HepG2 (cell line): Measurements from ENCODE around the gene RBP3. TPM values are rescaled to one million over a fixed set of nuclear protein-coding genes. Genes with fewer than 3 reads are reported as not detected.

Experiments used
- ATAC-seq: fragments of 200-7000 bp; cut with Tn5 transposase; 3 replicates; pipeline ENCODE4 v1.9.1; 2020; ENCODE audit warnings: mild to moderate bottlenecking, moderate library complexity
- BruUV-seq: library from RNA; stranded (reverse); fragments of 400-500 nt; replicated peaks from 2 replicates; lab custom pipeline; 2021; lab: Mats Ljungman, UMichigan
- CTCF ChIA-PET: fragments of 300-600 bp; formaldehyde crosslinking; extraction: SDS; loops from one replicate; lab custom pipeline; 2021; ENCODE audit warnings: low total read pairs, inconsistent platforms, low intra/inter-chr PET ratio; lab: Yijun Ruan, JAX
- POLR2A ChIA-PET: fragments of 350-600 bp; sonication (Branson Sonifier 250); formaldehyde crosslinking; loops from one replicate; lab custom pipeline; 2020; ENCODE audit warnings: antibody characterized with exemption, inconsistent platforms; lab: Yijun Ruan, JAX
- DNase-seq: peaks from one replicate; pipeline ENCODE4 v3.0.0-alpha.2; 2015; ENCODE audit warnings: low spot score
- FAIRE-seq: peaks from 3 replicates; lab custom pipeline; 2011; peaks lifted over from hg19 to GRCh38; lab: Jason Lieb, UNC
- H2AFZ ChIP-seq: one replicate; pipeline ENCODE4 v1.6.1; 2011; ENCODE audit warnings: low read length, inconsistent platforms
- H3K27ac ChIP-seq: fragments of 300-600 bp; 3 replicates; pipeline ENCODE4 v1.8.0; 2011; ENCODE audit warnings: mixed run types, mild to moderate bottlenecking, mixed read lengths, low read length, inconsistent platforms; ENCODE audit not compliant: insufficient read depth; ENCODE audit errors: extremely low read length
- H3K27me3 ChIP-seq, 2 experiments: fragments of 200-600 bp in 1 of 2; 2 replicates in 1 of 2; 3 replicates in 1 of 2; pipeline versions ENCODE4 v1.6.0 to v1.8.0; 2011; ENCODE audit warnings: low read length in 2 of 2, mild to moderate bottlenecking in 2 of 2, moderate library complexity in 2 of 2, inconsistent platforms in 1 of 2; ENCODE audit not compliant: insufficient read depth in 2 of 2, control insufficient read depth in 1 of 2
- H3K36me3 ChIP-seq, 2 experiments: fragments of 200-600 bp in 1 of 2; replicated peaks in 1 of 2; 2 replicates in 1 of 2; 3 replicates in 1 of 2; pipeline versions ENCODE4 v1.5.1 to v1.8.0; 2011; ENCODE audit warnings: low read length in 2 of 2, inconsistent platforms in 1 of 2; ENCODE audit not compliant: insufficient read depth in 2 of 2, control insufficient read depth in 1 of 2
- H3K4me1 ChIP-seq: 2 replicates; pipeline ENCODE4 v1.5.1; 2012; ENCODE audit warnings: low read length, inconsistent platforms; ENCODE audit not compliant: insufficient read depth
- H3K4me2 ChIP-seq: 2 replicates; pipeline ENCODE4 v1.6.0; 2011; ENCODE audit warnings: low read depth, low read length, inconsistent platforms
- H3K4me3 ChIP-seq, 3 experiments: fragments of 200-600 bp in 1 of 3; sonication (generic), shearing (Covaris generic) in 1 of 3; replicated peaks in 1 of 3; 2 replicates each; pipeline ENCODE4 v1.5.1; 2011 to 2016; ENCODE audit warnings: low read length in 3 of 3, inconsistent platforms in 2 of 3, low read depth in 2 of 3, mild to moderate bottlenecking in 2 of 3, control low read depth in 1 of 3, mixed read lengths in 1 of 3; ENCODE audit not compliant: insufficient read depth in 1 of 3
- H3K79me2 ChIP-seq: one replicate; pipeline ENCODE4 v1.6.1; 2011; ENCODE audit warnings: low read length, inconsistent platforms; ENCODE audit not compliant: insufficient read depth
- H3K9ac ChIP-seq: 2 replicates; pipeline ENCODE4 v1.6.0; 2011; ENCODE audit warnings: mild to moderate bottlenecking, low read depth, low read length, inconsistent platforms; ENCODE audit not compliant: insufficient read depth
- H3K9me3 ChIP-seq: 2 replicates; pipeline ENCODE4 v1.5.1; 2012; ENCODE audit warnings: mild to moderate bottlenecking, low read length
- H4K20me1 ChIP-seq: 2 replicates; pipeline ENCODE4 v1.6.0; 2011; ENCODE audit warnings: inconsistent platforms, mild to moderate bottlenecking, low read length, moderate library complexity; ENCODE audit not compliant: insufficient read depth
- AGO2 ChIP-seq: fragments of 200-400 bp; formaldehyde crosslinking; optimal IDR thresholded peaks from 2 replicates; pipeline ENCODE3; 2017; ENCODE audit warnings: mild to moderate bottlenecking, low read depth, low read length, moderate library complexity
- HNF4A ChIP-seq: sonication (generic); formaldehyde crosslinking; IDR thresholded peaks from 2 replicates; pipeline ENCODE4 v1.4.0; 2020; ENCODE audit warnings: missing genetic modification reagents
- KAT2B ChIP-seq: fragments of 150-350 bp; IDR thresholded peaks from 2 replicates; pipeline ENCODE4 v1.6.1; 2014; ENCODE audit warnings: low read depth, low read length, borderline replicate concordance
- RFXAP ChIP-seq: sonication (generic); formaldehyde crosslinking; IDR thresholded peaks from 2 replicates; pipeline ENCODE4 v1.4.0; 2020; ENCODE audit warnings: missing genetic modification reagents, borderline replicate concordance
- RXRA ChIP-seq: sonication (generic); formaldehyde crosslinking; IDR thresholded peaks from 2 replicates; pipeline ENCODE4 v1.5.1; 2020; ENCODE audit warnings: missing genetic modification reagents
- ZNF235 ChIP-seq: sonication (generic); formaldehyde crosslinking; IDR thresholded peaks from 2 replicates; pipeline ENCODE4 v1.8.1; 2023; ENCODE audit warnings: mild to moderate bottlenecking, missing genetic modification reagents, borderline replicate concordance
- ZNF3 ChIP-seq: IDR thresholded peaks from 2 replicates; pipeline ENCODE4 v1.7.0; 2017; ENCODE audit warnings: inconsistent platforms
- ZNF326 ChIP-seq: sonication (generic); formaldehyde crosslinking; IDR thresholded peaks from 2 replicates; pipeline ENCODE4 v1.4.0; 2020; ENCODE audit warnings: missing genetic modification reagents, borderline replicate concordance
- WGBS: methylation state at CpG from one replicate; pipeline ENCODE4 v1.1.6; 2017; ENCODE audit warnings: low lambda C conversion rate; 5-methylcytosine and 5-hydroxymethylcytosine counted together
- in situ Hi-C: cut with HindIII; loops from 2 replicates; pipeline ENCODE4 v1.10.0; 2017; ENCODE audit warnings: low pct_unique_long_range_greater_than_20kb; ENCODE audit not compliant: extremely low pct_ligation_motif_present
- intact Hi-C: fragments of 100-400 bp; cut with micrococcal nuclease; formaldehyde crosslinking; loops from one replicate; pipeline ENCODE4 v1.10.0; 2022; ENCODE audit not compliant: unreplicated experiment
- polyA plus RNA-seq, 8 experiments: library from polyadenylated mRNA; depleted of rRNA in 3 of 8; stranded (reverse) in 7 of 8; unstranded in 1 of 8; fragments of >200 nt; fragmentation: Illumina TruSeq in 4 of 8; extraction: Trizol in 4 of 8; gene quantifications; 2 replicates each; pipeline versions ENCODE4 v1.2.1 to v1.2.3, GENCODE V29; 2011 to 2016; ENCODE audit warnings: low read depth in 4 of 8, missing spikeins in 1 of 8, mixed read lengths in 1 of 8; ENCODE audit not compliant: insufficient read depth in 1 of 8
- total RNA-seq, 5 experiments: library from RNA; depleted of rRNA; stranded (reverse); fragments of >200 nt; fragmentation: Illumina TruSeq; extraction: Trizol; gene quantifications; 2 replicates each; pipeline ENCODE4 v1.2.3, GENCODE V29; 2016; ENCODE audit warnings: low read depth in 1 of 5
- TF ChIP-seq, protein P1 (sequence below): sonication (generic); formaldehyde crosslinking; IDR thresholded peaks from 2 replicates; pipeline ENCODE4 v1.8.0; 2022; ENCODE audit warnings: missing genetic modification reagents, mild to moderate bottlenecking, moderate library complexity, borderline replicate concordance
- TF ChIP-seq, protein P2 (sequence below): sonication (generic); formaldehyde crosslinking; IDR thresholded peaks from 2 replicates; pipeline ENCODE4 v1.4.0; 2020; ENCODE audit warnings: mild to moderate bottlenecking, missing genetic modification reagents, borderline replicate concordance
- TF ChIP-seq, protein P3 (sequence below): sonication (generic); formaldehyde crosslinking; IDR thresholded peaks from 2 replicates; pipeline ENCODE4 v1.9.0; 2022; ENCODE audit warnings: low read depth, missing genetic modification reagents
- TF ChIP-seq, protein P4 (sequence below): sonication (generic); formaldehyde crosslinking; IDR thresholded peaks from 2 replicates; pipeline ENCODE4 v1.8.0; 2022; ENCODE audit warnings: missing genetic modification reagents, mild to moderate bottlenecking, inconsistent platforms, borderline replicate concordance

Gene RBP3
- total and polyA plus RNA-seq, 2 of the 13 experiments (the other 11 are each of a cell fraction or from before 2014, with no cell fraction given), result not detected

DNA sequence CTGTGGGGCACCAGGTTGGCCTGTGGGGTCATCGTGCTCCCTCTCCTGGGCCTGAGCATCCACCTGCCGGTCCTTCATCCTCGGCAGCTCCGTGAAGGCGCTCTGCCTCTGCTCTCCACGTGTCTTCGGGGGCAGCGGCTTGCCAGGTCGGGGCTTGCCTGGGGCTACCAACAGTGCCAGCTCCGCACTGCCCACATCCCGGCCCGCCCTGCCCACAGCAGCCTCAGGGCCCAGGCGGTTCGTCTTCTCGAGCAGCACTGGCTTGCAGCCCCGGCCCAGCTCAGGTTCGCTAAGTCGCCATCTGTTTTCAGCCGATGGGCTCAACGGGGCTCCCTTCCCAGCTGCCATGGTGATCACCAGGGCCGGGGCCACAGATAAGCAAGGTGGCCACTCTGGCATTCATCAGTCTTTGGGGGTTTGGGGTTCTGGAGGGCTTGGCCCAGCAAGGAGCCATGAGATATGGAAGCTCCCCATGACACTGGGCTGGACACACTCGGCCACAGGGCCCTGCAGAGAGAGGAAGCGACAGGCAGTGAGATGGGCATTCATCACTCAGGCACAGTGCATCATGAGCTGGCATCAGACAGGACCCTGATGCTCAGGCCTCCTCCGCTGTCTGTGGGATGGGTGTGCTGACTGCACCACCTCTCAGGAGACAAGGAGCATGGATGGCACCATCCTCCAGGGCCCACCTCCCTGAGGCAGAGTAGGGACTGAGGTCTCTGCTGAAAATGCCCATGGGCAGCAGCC is 20.4 kb downstream of the RBP3 start:
- peaks cover 0 to 4% of the 10 kb centered on the region in 2 experiments; a peak in 3 of 5 replicates for H3K27me3 ChIP-seq
- DNase-seq (no peak), ATAC-seq (no peak), FAIRE-seq (no peak)
- in situ Hi-C loops, result no loop called here
- H3K4me2 ChIP-seq, result no peak overlapping the region
- no peak overlapping the region for H3K9ac ChIP-seq
- H3K79me2 ChIP-seq, result no peaks in the 10 kb centered on the region
- no peaks in the 10 kb centered on the region for H3K9me3 ChIP-seq
- ChIA-PET POLR2A (no interaction called here), CTCF (no interaction called here)
- no peaks in the 10 kb centered on the region for H4K20me1 ChIP-seq
- BruUV-seq, result no TSS peak
- no peak overlapping the region for H2AFZ ChIP-seq
- intact Hi-C loops, result no loop called here
- peaks cover 7% of the 10 kb centered on the region; the same call in 1 of the 2 replicates for H3K4me1 ChIP-seq
- H3K4me3 ChIP-seq, result no peak overlapping the region
- WGBS, result 60% methylated on average over 1 of the region's 24 CpGs
- no peak overlapping the region for H3K27ac ChIP-seq
- H3K36me3 ChIP-seq, result no peaks in the 10 kb centered on the region
- TF ChIP-seq AGO2 (no peak), KAT2B (no peak), ZNF3 (CRISPR knock-in tag) (no peak), RXRA (CRISPR knock-in tag) (no peak), ZNF235 (CRISPR knock-in tag) (no peak), RFXAP (CRISPR knock-in tag) (no peak), ZNF326 (CRISPR knock-in tag) (no peak), HNF4A (CRISPR knock-in tag) (no peak)
- TF ChIP-seq, protein P1, sequence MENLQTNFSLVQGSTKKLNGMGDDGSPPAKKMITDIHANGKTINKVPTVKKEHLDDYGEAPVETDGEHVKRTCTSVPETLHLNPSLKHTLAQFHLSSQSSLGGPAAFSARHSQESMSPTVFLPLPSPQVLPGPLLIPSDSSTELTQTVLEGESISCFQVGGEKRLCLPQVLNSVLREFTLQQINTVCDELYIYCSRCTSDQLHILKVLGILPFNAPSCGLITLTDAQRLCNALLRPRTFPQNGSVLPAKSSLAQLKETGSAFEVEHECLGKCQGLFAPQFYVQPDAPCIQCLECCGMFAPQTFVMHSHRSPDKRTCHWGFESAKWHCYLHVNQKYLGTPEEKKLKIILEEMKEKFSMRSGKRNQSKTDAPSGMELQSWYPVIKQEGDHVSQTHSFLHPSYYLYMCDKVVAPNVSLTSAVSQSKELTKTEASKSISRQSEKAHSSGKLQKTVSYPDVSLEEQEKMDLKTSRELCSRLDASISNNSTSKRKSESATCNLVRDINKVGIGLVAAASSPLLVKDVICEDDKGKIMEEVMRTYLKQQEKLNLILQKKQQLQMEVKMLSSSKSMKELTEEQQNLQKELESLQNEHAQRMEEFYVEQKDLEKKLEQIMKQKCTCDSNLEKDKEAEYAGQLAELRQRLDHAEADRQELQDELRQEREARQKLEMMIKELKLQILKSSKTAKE, result no peak
- TF ChIP-seq, protein P2, sequence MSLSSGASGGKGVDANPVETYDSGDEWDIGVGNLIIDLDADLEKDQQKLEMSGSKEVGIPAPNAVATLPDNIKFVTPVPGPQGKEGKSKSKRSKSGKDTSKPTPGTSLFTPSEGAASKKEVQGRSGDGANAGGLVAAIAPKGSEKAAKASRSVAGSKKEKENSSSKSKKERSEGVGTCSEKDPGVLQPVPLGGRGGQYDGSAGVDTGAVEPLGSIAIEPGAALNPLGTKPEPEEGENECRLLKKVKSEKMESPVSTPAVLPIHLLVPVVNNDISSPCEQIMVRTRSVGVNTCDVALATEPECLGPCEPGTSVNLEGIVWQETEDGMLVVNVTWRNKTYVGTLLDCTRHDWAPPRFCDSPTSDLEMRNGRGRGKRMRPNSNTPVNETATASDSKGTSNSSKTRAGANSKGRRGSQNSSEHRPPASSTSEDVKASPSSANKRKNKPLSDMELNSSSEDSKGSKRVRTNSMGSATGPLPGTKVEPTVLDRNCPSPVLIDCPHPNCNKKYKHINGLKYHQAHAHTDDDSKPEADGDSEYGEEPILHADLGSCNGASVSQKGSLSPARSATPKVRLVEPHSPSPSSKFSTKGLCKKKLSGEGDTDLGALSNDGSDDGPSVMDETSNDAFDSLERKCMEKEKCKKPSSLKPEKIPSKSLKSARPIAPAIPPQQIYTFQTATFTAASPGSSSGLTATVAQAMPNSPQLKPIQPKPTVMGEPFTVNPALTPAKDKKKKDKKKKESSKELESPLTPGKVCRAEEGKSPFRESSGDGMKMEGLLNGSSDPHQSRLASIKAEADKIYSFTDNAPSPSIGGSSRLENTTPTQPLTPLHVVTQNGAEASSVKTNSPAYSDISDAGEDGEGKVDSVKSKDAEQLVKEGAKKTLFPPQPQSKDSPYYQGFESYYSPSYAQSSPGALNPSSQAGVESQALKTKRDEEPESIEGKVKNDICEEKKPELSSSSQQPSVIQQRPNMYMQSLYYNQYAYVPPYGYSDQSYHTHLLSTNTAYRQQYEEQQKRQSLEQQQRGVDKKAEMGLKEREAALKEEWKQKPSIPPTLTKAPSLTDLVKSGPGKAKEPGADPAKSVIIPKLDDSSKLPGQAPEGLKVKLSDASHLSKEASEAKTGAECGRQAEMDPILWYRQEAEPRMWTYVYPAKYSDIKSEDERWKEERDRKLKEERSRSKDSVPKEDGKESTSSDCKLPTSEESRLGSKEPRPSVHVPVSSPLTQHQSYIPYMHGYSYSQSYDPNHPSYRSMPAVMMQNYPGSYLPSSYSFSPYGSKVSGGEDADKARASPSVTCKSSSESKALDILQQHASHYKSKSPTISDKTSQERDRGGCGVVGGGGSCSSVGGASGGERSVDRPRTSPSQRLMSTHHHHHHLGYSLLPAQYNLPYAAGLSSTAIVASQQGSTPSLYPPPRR, result no peak
- TF ChIP-seq, protein P3, sequence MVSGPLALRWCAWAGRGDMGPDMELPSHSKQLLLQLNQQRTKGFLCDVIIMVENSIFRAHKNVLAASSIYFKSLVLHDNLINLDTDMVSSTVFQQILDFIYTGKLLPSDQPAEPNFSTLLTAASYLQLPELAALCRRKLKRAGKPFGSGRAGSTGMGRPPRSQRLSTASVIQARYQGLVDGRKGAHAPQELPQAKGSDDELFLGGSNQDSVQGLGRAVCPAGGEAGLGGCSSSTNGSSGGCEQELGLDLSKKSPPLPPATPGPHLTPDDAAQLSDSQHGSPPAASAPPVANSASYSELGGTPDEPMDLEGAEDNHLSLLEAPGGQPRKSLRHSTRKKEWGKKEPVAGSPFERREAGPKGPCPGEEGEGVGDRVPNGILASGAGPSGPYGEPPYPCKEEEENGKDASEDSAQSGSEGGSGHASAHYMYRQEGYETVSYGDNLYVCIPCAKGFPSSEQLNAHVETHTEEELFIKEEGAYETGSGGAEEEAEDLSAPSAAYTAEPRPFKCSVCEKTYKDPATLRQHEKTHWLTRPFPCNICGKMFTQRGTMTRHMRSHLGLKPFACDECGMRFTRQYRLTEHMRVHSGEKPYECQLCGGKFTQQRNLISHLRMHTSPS, result no peak
- TF ChIP-seq, protein P4, sequence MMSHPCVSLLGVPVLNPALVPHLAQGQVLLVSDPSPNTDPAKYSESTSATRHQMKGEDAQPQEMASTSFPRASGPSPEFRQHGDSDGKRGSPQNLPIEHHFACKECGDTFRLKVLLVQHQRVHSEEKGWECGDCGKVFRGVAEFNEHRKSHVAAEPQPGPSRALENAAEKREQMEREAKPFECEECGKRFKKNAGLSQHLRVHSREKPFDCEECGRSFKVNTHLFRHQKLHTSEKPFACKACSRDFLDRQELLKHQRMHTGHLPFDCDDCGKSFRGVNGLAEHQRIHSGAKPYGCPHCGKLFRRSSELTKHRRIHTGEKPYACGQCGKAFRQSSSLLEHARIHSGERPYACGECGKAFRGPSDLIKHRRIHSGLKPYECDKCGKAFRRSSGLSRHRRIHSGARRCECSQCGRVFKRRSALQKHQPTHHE (CRISPR knock-in tag), result no peak
